ENCODE measurements around the gene TP53INP2.
A peak's percentile ranks its signal among the peaks of the same experiment; 100 is the strongest.
"Not testable (repeated sequence)": the region's sequence is repeated elsewhere in the genome, so short reads cannot be mapped to it uniquely, and the experiment has no call there.

TP53INP2 gene

DNA sequence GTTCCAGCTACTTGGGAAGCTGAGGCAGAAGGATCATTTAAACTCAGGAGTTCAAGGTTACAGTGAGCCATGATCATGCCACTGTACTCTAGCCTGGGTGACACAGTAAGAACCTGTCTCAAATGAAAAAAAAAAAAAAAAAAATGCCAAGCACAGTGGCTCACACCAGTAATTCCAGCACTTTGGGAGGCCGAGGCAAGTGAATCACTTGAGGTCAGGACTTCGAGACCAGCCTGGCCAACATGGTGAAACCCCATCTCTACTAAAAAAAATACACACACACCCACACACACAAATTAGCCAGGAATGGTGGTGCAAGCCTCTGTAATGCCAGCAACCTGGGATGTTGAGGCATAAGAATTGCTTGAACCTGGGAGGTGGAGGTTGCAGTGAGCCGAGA is 18.4 kb downstream of the TP53INP2 start:
- not testable (repeated sequence) for DNase-seq

- DNase-seq: no peak
These were observed 20.0 kb downstream of the TP53INP2 start for GRCh38 chr20:34724172-34724571.

DNA sequence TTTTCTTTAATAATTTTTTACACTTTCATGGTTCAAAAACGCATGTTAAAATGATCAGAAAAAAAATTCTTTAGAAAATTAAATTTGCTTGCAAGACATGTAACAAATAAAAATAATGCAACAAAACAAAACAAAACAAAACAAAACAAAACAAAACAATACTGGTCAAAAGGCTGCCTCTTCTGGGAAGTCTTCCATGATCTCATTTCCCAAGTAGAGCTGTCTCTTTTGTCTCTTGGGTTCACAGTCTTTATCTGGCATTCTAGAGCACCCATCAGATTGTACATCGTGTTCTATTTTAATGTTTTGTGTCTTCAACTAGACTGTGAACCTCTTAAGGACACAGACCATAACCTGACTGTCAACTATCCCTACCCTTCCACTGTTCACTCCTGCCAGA is 25.3 kb downstream of the TP53INP2 start:
- DNase-seq: no peak

DNA sequence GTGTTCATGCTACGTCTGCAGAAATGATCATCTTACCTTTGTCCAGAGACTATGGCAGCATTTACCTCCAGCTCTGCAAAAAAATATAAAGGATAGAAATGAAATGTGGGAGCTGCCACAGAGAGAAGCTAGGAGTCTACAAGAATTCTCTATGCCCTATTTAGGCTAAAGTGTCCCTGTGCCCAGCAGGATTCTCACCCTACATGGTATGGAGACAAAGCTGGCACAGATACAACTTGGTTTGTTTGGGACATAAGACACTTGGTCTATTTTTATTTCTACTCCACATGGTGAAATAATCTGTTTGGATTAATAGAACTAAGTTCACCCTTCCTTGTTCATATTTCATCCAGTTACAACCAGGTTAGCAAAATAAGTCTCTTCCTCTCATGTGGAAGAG is 28.4 kb downstream of the TP53INP2 start:
- no peak for DNase-seq

- no peak for DNase-seq
These were observed 32.1 kb downstream of the TP53INP2 start for GRCh38 chr20:34736106-34736735.

DNA sequence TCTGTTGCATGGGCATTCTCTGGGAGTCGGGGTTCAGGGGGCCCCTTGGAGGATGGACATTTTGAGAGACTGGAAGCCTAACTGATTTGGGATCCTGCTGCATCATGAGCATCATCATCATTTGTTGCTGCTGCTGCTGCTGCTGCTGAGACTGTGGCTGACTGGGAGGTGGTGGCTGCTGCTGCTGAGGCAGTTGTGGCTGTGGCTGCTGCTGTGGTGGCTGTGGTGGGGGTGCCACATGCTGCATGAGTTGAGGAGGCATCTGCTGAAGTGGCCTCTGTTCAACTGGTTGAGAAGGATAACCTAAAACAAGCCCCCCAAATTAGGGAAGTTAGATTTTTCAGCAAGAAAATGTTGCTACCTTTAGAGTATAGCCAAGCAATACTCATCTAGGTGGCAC is 38.9 kb downstream of the TP53INP2 start:
- no peak for DNase-seq

DNA sequence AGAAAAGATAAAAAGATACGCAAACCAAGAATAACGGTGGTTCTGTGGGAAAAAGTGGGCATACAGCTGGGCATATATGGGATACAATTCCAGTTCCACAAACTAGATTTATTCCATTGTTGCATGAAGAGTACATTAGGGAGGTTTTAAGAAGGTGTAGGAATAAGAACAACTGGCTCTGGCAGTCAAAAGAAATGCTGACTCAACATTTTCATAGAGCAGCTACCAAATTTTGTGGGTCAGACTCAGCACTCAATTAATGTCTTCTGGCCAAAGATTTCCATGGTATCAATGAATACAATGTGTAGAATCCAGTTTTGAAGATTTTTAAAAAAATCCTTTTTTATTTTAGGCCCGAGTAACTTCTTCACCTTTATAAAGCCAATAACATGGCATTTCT is 40.2 kb downstream of the TP53INP2 start:
- DNase-seq: no peak

DNA sequence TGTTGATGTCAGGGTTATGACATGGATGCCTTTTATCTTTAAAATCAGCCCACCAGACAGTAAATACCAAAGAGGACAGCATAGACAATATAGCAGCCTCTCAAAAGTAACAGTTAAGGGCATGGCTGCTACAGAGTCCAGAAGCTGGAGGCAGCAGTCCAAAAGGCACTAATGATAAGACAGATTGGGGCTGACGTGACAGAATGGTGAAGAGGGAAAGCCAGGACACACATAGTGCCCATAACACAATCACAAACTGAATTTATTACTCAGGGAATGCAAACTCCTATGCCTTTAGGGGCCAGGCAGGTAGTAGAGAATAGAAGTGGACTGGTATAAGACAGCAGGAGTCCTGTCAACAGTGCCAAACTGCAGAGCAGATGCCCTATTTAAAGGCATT is 40.7 kb downstream of the TP53INP2 start:
- no peak for DNase-seq

GRCh38 chr20:34746674-34747073 is 42.5 kb downstream of the TP53INP2 start:
- no peak for DNase-seq

- DNase-seq: no peak
These were observed 43.3 kb downstream of the TP53INP2 start for GRCh38 chr20:34747479-34747878.

DNA sequence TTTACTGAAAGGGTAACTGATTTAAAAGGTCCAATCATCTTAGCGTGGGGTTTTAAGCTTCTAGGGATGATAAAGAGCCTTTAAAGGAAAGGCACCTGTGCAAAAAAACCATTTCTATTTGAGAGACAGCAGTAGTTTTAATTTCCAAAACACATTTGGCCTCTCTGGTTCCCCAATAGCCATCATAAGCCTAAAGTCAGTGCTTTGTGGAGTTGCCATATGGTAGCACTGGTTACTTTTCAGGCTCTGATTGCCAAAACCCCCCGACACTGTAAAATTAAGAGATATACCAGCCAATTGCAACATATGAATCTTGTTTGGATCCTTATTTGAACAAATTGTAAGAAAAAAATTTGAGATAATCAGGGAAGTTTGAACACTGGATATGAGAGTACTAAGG is 44.6 kb downstream of the TP53INP2 start:
- no peak for DNase-seq

GRCh38 chr20:34750484-34750883 is 46.3 kb downstream of the TP53INP2 start:
- no peak for DNase-seq

- no peak for DNase-seq
These were observed 47.3 kb downstream of the TP53INP2 start for GRCh38 chr20:34751453-34751852.

- peak; percentile 58 for DNase-seq
These were observed 49.7 kb downstream of the TP53INP2 start for GRCh38 chr20:34753706-34754461.

- DNase-seq: no peak
These were observed 50.5 kb downstream of the TP53INP2 start for GRCh38 chr20:34754611-34755010.

GRCh38 chr20:34755367-34755766 is 51.2 kb downstream of the TP53INP2 start:
- no peak for DNase-seq

- DNase-seq: no peak
These were observed 57.9 kb downstream of the TP53INP2 start for GRCh38 chr20:34762031-34762555.
